LNCAP (cell line): ENCODE data around the gene RDH8.

ENCODE experiments used
- CTCF ChIP-seq: fragments of 450-650 bp; IDR thresholded peaks from 2 replicates; pipeline ENCODE4 v1.5.1; 2017; ENCODE audit warnings: mild to moderate bottlenecking

RDH8 gene

DNA sequence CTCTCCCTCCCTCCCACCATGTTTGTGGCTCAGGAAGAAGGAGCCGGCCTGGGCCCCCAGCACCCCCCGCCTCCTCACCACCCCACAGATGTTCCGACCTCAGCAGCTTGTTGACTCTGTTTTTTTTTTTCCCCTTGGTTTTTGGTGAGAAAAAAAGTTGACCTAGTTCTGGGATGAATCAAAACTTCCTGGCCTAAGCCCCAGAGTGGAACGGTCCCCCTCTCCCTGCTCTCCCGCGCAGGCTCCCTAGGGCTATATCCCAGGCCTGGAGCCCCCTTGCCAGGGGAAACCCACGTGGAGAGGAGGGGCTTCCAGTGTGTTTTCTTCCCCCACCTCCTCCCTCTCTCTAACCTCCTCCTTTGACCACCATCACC is 7.0 kb upstream of the RDH8 start:
- TF ChIP-seq CTCF: no peak

DNA sequence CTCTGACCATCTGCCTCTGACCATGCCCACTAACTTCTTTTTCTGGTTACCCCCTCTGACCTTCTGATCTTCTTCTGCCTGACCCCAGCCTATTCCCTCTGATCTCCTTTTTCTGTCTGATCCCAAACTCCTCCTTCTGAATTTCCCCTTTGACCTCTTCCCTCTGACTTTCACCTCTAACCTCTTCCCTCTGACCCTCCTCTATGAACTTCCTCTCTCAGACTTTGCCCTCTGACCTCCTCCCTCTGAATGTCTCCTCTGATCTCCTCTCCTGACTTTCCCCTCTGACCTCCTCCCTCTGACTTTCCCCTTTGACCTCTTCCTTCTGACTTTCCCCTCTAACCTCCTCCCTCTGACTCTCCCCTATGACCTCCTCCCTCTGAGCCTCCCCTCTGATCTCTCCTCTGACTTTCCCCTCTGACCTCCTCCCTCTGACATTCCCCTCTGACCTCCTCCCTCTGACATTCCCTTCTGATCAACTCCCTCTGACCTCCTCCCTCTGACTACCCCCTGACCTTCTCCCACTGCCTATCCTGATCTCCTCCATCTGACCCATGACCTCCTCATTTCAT is 6.4 kb upstream of the RDH8 start:
- TF ChIP-seq CTCF: no peak

DNA sequence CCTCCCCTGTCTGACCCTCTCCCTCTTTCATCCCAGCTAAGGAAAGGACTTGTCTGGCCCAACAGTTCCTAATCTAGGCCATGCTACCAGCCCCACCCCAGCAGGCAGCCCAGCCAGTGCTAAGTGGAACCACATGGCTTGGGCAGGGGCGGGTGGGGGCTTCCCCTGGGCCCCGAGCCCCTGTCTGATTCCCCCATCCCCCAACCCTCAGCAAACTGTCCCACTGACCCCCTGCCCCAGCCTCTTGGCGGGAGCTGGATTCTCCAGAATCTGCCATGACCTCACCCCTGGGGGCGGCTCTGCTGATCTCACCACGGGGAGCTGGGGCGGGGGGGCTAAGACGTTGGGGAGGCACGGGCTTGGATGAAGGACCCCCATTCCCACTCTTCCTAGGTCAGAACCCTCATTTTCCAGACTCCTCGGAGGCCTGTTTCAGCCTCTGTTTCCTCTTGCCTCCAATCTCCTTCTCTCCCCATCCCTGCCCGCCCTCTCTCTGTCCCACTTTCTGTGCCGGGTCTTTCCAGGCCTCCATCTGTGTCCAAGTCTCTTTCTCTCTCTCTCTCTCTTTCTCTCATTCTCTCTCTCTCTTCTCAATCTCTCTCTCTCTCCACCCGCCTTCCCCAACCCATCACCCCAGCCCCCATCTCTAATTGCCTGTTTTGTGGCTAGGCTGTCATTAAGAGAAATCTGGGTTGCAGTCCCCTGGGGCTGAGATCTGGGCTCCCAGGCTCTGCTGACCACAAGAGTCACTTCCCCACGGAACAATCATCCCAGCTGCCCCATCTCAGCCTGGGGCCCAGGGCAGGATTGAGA is 5.7 kb upstream of the RDH8 start:
- TF ChIP-seq CTCF: no peak

GRCh38 chr19:10008184-10008765 is 5.0 kb upstream of the RDH8 start:
- TF ChIP-seq CTCF: no peak

GRCh38 chr19:10009714-10010224 is 3.5 kb upstream of the RDH8 start:
- TF ChIP-seq CTCF: no peak

GRCh38 chr19:10010247-10010691 is 3.0 kb upstream of the RDH8 start, which contains the start of gene COL5A3:
Gene COL5A3, minus strand, starts transcription at chr19:10010504. Its CDS starts 119 bp downstream, at chr19:10010385.
- TF ChIP-seq CTCF: no peak

- no peak for TF ChIP-seq CTCF
Observed at GRCh38 chr19:10010939-10011338, 2.3 kb upstream of the RDH8 start.
